Spleen (tissue), 11 donors: ENCODE measurements around the gene TACC2. TPM values are rescaled to one million over a fixed set of nuclear protein-coding genes. Genes with fewer than 3 reads are reported as not detected.

Source experiments
- DNase-seq: peaks from one replicate; pipeline ENCODE4 v3.0.0-alpha.2; 2020
- H3K27ac ChIP-seq, 8 donors: fragments of 200-600 bp; sonication (generic) in 7 of 8; 1 replicate in 4 of 8; 2 replicates in 4 of 8; pipeline versions ENCODE4 v1.5.0 to v1.8.0; 2016 to 2021; ENCODE audit warnings: inconsistent platforms in 4 of 8, mild to moderate bottlenecking in 4 of 8, moderate library complexity in 1 of 8
- H3K27me3 ChIP-seq, 7 donors: fragments of 200-600 bp; sonication (generic) in 6 of 7; replicated peaks in 1 of 7; 1 replicate in 4 of 7; 2 replicates in 3 of 7; pipeline versions ENCODE4 v1.5.0 to v1.8.0; 2016 to 2021; ENCODE audit warnings: inconsistent platforms in 3 of 7, mild to moderate bottlenecking in 1 of 7
- H3K36me3 ChIP-seq, 6 donors: fragments of 200-600 bp; sonication (generic) in 5 of 6; 1 replicate in 4 of 6; 2 replicates in 2 of 6; pipeline versions ENCODE4 v1.5.0 to v1.8.0; 2016 to 2021; ENCODE audit warnings: inconsistent platforms in 2 of 6
- H3K4me1 ChIP-seq, 6 donors: fragments of 200-600 bp; sonication (generic) in 5 of 6; 1 replicate in 3 of 6; 2 replicates in 3 of 6; pipeline versions ENCODE4 v1.5.0 to v1.8.0; 2016 to 2021; ENCODE audit warnings: inconsistent platforms in 3 of 6
- H3K4me3 ChIP-seq, 8 donors: fragments of 200-600 bp; sonication (generic) in 7 of 8; 1 replicate in 4 of 8; 2 replicates in 4 of 8; pipeline versions ENCODE4 v1.5.0 to v1.8.0; 2016 to 2021; ENCODE audit warnings: inconsistent platforms in 4 of 8, mild to moderate bottlenecking in 4 of 8, moderate library complexity in 2 of 8
- H3K9me3 ChIP-seq, 8 donors: fragments of 200-600 bp; sonication (generic) in 7 of 8; 1 replicate in 4 of 8; 2 replicates in 4 of 8; pipeline versions ENCODE4 v1.5.0 to v1.8.0; 2016 to 2021; ENCODE audit warnings: inconsistent platforms in 4 of 8
- POLR2A ChIP-seq, 3 donors: fragments of 450-650 bp; IDR thresholded peaks; one replicate each; pipeline ENCODE4 v1.5.1; 2017; ENCODE audit warnings: antibody characterized with exemption in 3 of 3, mild to moderate bottlenecking in 1 of 3
- POLR2AphosphoS5 ChIP-seq, 3 donors: sonication (generic); formaldehyde crosslinking; IDR thresholded peaks; one replicate each; pipeline ENCODE4 v1.5.1; 2017; ENCODE audit warnings: antibody characterized with exemption in 3 of 3
- WGBS, 5 donors: extraction: QIAGEN DNeasy Blood & Tissue Kit in 3 of 5; methylation state at CpG; one replicate each; pipeline versions ENCODE4 v1.1.5 to v1.1.7; 2013 to 2018; 5-methylcytosine and 5-hydroxymethylcytosine counted together
- intact Hi-C: fragments of 100-400 bp; cut with DNase I; formaldehyde crosslinking; loops from one replicate; pipeline ENCODE4 v1.15.0; 2023; ENCODE audit warnings: low total_unique reads
- polyA plus RNA-seq, 3 donors: library from polyadenylated mRNA; stranded (reverse); fragments of 200-250 nt; gene quantifications; one replicate each; pipeline ENCODE4 v1.2.1, GENCODE V29; 2013
- total RNA-seq, 7 donors: library from RNA; depleted of rRNA in 3 of 7; stranded (reverse); fragments of >200 nt in 3 of 7; fragmentation: NEBNext Ultra II Directional in 4 of 7; extraction: Animal tissue kit (Norgen Biotek cat#: 25700) in 4 of 7; gene quantifications; one replicate each; pipeline versions ENCODE4 v1.1.0 to v1.2.1, GENCODE V29; 2016 to 2021
- TF ChIP-seq, protein P1 (sequence below), 11 experiments: fragments of 200-600 bp in 7 of 11; fragments of 450-650 bp in 4 of 11; sonication (generic) in 4 of 11; IDR thresholded peaks in 8 of 11; conservative IDR thresholded peaks in 3 of 11; 1 replicate in 7 of 11; 2 replicates in 4 of 11; pipeline versions ENCODE4 v1.4.0 to v1.8.0; 2016 to 2021; ENCODE audit warnings: antibody characterized with exemption in 11 of 11, inconsistent platforms in 4 of 11, mild to moderate bottlenecking in 1 of 11
- donor health status: healthy with polysubstance abuse.
- donor health status: DM: no; HTN: no; CAD: no; lungs with moderate emphysema.
- donor health status: DM: no; HTN: no; CAD: no.
- donor health status: Bipolar disorder and iron deficiency.
- donor health status: healthy.
- donor health status: DM: no; HTN: no; CAD: no.
- donor health status: DM: yes; HTN: yes; CAD: no.

Gene TACC2
- total and polyA plus RNA-seq, 10 donors: 2.4 to 13.9 (median 4.5) TPM

DNA sequence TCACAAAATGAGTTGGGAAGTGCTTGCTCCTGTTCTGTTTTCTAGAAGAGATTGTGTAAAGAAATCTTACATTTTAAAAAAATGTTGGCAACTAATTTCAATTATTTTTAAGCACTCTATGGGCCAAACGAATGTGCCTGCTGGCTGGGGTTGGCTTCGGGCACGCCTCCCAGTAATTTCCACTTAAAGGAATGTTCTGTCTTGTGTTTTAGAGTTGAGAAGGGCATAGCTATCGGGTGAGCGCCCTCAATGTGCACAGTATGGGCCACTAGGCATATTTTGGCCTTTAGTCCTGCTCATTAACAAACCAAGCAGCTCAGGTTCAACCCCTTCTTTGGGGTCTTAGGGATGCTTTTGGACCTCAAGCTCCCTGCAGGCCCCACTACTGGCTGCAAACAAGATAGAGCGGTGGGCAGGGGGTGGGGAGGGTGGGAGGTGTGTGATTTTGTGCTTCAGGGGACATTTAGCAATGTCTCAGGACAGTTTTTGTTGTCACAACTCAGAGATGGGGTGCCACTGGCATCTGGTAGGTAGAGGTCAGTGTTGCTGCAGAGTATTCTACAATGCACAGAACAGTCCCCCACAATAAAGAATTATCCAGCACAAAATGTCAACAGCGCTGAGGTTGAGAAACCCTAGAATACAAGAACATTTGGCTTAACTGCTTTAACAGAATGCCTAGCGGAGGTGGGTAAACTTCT, 40.7 kb downstream of the TACC2 start:
- DNase-seq: no peak
- H3K4me1 ChIP-seq: no peaks in the 10 kb centered on the region
- no peak overlapping the region for H3K27ac ChIP-seq
- no peak overlapping the region for H3K4me3 ChIP-seq
- WGBS, 5 donors: 80 to 85% (median 83%) methylated on average over 8 of the region's 8 CpGs
- TF ChIP-seq POLR2AphosphoS5 (IDR thresholded peaks at IDR 0.05) (no peak), POLR2A (IDR thresholded peaks at IDR 0.05) (no peak)
- TF ChIP-seq, protein P1, sequence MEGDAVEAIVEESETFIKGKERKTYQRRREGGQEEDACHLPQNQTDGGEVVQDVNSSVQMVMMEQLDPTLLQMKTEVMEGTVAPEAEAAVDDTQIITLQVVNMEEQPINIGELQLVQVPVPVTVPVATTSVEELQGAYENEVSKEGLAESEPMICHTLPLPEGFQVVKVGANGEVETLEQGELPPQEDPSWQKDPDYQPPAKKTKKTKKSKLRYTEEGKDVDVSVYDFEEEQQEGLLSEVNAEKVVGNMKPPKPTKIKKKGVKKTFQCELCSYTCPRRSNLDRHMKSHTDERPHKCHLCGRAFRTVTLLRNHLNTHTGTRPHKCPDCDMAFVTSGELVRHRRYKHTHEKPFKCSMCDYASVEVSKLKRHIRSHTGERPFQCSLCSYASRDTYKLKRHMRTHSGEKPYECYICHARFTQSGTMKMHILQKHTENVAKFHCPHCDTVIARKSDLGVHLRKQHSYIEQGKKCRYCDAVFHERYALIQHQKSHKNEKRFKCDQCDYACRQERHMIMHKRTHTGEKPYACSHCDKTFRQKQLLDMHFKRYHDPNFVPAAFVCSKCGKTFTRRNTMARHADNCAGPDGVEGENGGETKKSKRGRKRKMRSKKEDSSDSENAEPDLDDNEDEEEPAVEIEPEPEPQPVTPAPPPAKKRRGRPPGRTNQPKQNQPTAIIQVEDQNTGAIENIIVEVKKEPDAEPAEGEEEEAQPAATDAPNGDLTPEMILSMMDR (IDR thresholded peaks at IDR 0.05 in 8 of 11, conservative IDR thresholded peaks at IDR 0.05 in 3 of 11): no peak
- peaks cover 0 to 37% (median 0%) of the 10 kb centered on the region in 7 donors for H3K27me3 ChIP-seq
- H3K9me3 ChIP-seq: no peaks in the 10 kb centered on the region
- H3K36me3 ChIP-seq: no peaks in the 10 kb centered on the region
- intact Hi-C loops: no loop called here

DNA sequence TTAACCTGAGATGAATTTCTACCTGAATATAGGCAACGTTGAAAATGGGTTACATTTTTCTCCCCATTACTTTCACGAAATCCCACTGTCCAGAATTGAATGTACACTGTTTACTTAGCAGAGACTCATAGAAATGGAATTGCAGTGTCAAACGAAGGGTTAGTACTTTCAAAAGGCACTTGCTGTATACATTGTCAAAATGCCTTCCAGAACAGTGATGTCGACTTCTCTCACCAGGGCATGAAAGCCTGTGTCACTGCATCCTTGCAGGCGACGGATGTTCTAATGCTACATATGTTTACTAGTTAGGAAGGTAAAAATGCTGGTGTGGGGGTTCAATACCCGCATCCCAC, 41.2 kb downstream of the TACC2 start:
- no peaks in the 10 kb centered on the region for H3K9me3 ChIP-seq
- H3K36me3 ChIP-seq: no peaks in the 10 kb centered on the region
- H3K4me1 ChIP-seq: no peaks in the 10 kb centered on the region
- WGBS, 5 donors: 81 to 88% (median 85%) methylated on average over 7 of the region's 7 CpGs
- TF ChIP-seq POLR2A (IDR thresholded peaks at IDR 0.05) (no peak), POLR2AphosphoS5 (IDR thresholded peaks at IDR 0.05) (no peak)
- TF ChIP-seq, protein P1 (IDR thresholded peaks at IDR 0.05 in 8 of 11, conservative IDR thresholded peaks at IDR 0.05 in 3 of 11): no peak
- no peak for DNase-seq
- no peak overlapping the region for H3K27ac ChIP-seq
- H3K27me3 ChIP-seq: peaks cover 0 to 37% (median 0%) of the 10 kb centered on the region in 7 donors
- intact Hi-C loops: no loop called here
- H3K4me3 ChIP-seq: no peak overlapping the region

- TF ChIP-seq, protein P1 (IDR thresholded peaks at IDR 0.05 in 8 of 11, conservative IDR thresholded peaks at IDR 0.05 in 3 of 11): no peak
- no peak for TF ChIP-seq POLR2AphosphoS5 (IDR thresholded peaks at IDR 0.05)
- TF ChIP-seq POLR2A (IDR thresholded peaks at IDR 0.05): no peak
- peak; percentile 11 for DNase-seq
- Histone ChIP-seq H3K4me1 (no peaks in the 10 kb centered on the region), H3K36me3 (no peaks in the 10 kb centered on the region), H3K9me3 (no peaks in the 10 kb centered on the region), H3K27ac (no peak overlapping the region), H3K4me3 (no peak overlapping the region), H3K27me3 (peaks cover 0 to 53% (median 0%) of the 10 kb centered on the region in 7 donors)
- 70 to 78% (median 70%) methylated on average over 9 of the region's 9 CpGs for WGBS, 5 donors
- intact Hi-C loops: no loop called here
Measured at GRCh38 chr10:122033224-122033926, 44.4 kb downstream of the TACC2 start.

DNA sequence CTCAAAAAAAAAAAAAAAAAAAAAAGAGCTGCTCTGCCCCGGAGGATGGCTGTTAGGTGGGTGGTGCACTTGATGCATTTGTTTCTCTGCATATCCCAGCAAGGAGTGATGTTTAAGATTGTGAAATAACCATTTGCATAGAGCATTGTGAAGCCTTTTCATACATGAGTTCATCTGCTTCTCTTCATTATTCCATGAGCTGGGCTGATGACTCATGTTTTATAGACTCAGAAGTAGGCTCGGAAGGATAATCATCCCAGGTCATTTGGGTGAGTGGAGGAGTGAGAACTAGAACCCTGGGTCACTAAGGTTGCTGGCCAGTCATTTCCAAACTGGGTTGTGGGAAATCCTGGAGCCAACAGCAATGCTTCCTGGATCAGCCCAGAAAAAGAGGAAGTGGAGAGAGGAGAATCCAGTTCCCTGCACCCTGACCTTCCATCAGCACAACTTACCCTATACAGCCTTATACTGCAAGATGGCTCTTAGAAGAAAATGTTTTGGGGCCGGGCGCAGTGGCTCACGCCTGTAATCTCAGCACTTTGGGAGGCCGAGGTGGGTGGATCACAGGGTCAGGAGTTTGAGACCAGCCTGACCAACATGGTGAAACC, 45.3 kb downstream of the TACC2 start:
- TF ChIP-seq POLR2AphosphoS5 (IDR thresholded peaks at IDR 0.05) (no peak), POLR2A (IDR thresholded peaks at IDR 0.05) (no peak)
- TF ChIP-seq, protein P1 (IDR thresholded peaks at IDR 0.05 in 8 of 11, conservative IDR thresholded peaks at IDR 0.05 in 3 of 11): no peak
- Histone ChIP-seq H3K4me3 (no peak overlapping the region), H3K27ac (no peak overlapping the region), H3K36me3 (no peaks in the 10 kb centered on the region), H3K4me1 (no peaks in the 10 kb centered on the region), H3K27me3 (peaks cover 0 to 62% (median 0%) of the 10 kb centered on the region in 7 donors), H3K9me3 (no peaks in the 10 kb centered on the region)
- 71 to 87% (median 74%) methylated on average over 6 of the region's 6 CpGs for WGBS, 5 donors
- intact Hi-C loops: no loop called here
- DNase-seq: peak; percentile 6
